Measurements from ENCODE around the gene GALR3.
"Not testable (repeated sequence)": the region's sequence is repeated elsewhere in the genome, so short reads cannot be mapped to it uniquely, and the experiment has no call there.

GALR3 gene

DNA sequence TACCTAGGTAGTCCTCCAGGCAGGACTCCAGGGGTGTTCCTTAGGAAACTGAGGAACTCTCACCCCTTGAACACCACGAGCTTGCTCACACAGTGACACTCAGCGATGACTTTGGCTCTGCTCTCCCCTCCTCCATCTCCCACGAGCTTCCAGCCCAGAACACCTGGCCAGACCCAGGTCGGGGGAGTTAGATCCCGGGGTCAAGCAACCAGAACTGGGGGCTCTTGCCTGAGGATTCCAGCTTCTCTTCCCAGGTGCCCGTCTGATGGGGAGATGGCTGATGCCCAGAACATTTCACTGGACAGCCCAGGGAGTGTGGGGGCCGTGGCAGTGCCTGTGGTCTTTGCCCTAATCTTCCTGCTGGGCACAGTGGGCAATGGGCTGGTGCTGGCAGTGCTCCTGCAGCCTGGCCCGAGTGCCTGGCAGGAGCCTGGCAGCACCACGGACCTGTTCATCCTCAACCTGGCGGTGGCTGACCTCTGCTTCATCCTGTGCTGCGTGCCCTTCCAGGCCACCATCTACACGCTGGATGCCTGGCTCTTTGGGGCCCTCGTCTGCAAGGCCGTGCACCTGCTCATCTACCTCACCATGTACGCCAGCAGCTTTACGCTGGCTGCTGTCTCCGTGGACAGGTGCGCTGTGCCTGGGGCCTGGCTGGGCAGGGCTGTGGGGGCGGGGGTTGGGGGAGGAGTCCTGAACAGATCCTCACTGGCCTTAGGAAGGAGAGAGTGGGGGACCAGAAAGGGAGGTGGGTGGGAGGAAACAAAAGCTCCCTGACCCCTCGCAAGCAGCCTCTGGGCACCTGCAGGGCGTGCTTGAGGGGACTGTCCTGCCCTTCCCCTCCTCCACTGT is at the start of gene GALR3:
TSS of gene GALR3 (plus strand) at position 249 of the 852 bp plus-strand sequence. CDS start at position 274, 25 bp downstream.
- DNase-seq, result no peak

GRCh38 chr22:37774728-37775127 is 48.5 kb upstream of the GALR3 start:
- DNase-seq, result no peak

- no peak for DNase-seq
Observed at GRCh38 chr22:37775785-37776638, 47.2 kb upstream of the GALR3 start.

DNA sequence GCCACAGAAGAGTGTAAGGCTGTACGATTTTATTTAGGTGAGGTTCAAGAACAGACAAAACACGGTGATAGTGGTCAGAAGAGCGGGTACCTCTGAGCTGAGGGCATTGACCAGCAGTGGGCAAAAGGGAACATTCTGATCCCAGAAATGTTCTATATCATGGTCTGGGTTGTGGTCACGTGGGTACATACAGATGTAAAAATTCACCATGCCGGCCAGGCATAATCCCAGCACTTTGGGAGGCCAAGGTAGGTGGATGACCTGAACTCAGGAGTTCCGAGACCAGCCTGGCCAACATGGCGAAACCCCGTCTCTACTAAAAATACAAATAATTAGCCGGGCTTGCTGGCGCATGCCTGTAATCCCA is 46.6 kb upstream of the GALR3 start:
- no peak for DNase-seq

- DNase-seq, result no peak
Observed at GRCh38 chr22:37777122-37777687, 46.0 kb upstream of the GALR3 start.

GRCh38 chr22:37778370-37779009 is 44.7 kb upstream of the GALR3 start:
- no peak for DNase-seq

DNA sequence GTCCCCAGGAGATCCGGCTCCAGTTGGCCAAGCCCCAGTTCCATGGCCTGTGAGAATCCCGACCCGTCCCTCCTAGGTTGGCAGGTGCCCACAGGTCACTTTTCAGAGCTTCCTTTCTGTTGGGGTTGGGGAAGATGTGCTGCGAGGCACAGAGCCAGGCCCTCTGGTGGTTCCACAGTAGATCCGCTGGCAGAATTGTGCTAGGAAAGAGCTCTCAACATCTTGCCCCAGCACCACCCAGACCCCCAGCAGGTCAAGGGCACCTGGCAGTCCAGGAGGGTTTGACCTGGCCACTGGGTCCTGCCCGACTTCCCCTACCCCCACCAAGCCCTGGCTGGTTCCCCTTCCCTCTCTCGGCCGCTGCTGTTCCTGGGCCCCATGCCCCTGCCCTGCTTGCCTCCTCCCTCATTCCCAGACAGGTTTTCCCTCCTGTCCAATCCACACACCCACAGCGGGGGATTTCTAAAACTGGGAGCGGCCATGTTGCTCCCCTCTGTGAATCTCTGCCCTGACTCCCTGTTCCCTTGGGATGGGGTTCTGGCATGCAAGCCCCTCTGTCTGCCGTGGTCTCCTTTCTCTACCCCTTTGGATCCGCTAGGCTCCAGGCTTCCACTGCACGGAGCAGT is 41.6 kb upstream of the GALR3 start:
- DNase-seq, result no peak

DNA sequence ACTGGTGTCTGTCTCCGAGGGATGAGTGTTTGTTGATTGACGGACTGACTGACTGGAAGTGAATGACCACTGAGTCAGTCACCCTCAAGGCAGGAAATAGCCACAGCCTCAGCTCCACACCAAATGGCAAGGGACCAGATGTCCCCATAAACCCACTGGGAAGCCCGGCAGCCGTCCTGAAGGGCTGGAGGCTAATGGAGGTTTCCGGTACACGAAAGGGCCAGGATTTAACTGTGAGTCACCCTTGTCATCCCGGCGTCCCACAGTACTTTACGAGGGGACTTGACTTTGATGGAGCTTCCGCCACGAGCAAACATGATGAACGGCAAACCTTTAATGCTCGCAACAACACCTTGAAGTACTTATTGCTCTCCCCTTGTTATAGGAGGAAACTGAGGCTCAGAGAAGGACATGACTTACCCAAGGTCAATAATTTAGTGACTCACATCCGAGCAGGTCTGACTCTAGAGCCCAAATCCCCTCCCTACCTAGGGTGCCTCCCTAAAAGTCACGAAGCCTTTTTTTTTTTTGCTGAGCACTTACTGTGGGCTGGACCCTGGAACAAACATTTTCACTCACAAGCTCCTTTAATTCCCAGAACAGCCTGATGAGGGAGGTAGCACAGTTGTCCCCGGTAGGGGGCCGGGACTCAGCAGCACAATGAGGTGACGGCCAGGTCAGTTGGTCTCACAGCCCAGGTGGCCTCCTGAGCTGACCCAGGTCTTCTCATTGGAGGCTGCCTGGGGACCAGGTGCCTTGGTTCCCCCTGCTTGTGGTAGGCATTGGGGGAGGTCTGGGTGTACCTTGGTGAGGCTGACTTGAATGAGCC is 40.6 kb upstream of the GALR3 start:
- no peak for DNase-seq

DNA sequence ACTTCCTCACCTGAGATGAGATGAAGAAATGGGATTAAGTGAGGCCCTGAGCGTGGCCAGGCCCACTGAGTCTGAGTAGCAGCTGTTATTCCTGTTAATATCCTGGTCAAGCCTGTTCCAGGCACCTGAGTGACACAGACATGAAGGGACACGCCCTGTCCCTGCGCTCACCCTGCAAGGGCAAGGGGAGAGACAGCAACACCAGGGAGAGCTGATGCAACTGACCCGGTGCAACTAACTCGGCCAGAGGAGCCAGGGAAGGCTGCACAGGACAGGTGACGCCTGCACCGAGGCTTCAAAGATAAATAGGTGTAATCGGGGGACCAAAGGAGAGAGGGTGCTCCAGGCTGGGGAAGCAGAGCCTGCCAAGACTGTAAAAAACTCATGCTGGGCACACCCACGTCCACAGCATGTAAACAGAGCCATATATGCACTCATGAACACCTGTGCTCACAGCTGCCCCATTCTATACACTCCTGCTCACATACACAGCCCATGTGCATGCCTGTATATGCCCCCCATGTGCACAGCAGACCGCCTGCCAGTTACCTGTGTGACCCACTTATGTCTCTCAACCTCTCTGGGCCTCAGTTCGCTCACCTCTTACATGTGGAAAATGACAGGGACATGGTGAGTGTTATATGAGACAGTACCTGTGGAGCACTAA is 38.2 kb upstream of the GALR3 start:
- DNase-seq, result no peak

DNA sequence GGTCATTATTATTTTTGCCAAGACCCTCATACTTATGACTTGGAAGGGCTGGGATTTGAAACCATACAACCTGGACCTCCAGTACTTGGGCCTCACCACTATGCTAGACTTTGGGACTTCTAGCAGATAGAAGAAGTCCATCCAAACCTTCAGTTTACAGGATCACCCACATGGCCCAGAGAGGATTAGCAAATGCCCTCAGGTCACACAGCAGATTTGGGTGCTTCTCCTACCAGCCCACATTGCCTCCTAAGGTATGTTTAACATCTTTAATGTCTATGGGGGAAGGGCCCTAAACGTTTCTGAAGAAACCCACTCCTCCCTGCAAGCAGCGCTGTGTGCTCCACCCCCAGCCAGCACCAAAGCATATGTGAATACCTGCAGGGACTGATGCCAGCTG is 32.9 kb upstream of the GALR3 start:
- no peak for DNase-seq

- no peak for DNase-seq
Observed at GRCh38 chr22:37792494-37792893, 30.7 kb upstream of the GALR3 start.

DNA sequence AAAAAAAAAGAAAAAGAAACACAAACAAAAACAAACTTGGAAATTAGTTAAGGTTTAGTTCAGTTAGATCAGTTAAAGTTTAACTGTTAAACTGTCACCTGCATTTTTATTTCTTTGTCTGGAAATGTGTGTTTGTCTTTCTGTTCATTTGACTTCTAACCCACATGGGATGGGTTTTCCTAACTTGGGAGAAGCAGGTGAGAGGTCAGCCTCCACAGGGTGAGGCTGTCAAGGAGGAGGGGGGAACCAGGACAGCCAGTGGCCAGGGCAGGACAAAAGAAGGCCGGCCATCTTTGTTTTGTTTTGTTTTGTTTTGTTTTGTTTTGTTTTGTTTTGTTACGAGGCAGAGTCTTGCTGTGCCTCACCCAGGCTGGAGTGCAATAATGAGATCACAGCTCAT is 28.8 kb upstream of the GALR3 start:
- DNase-seq, result no peak

DNA sequence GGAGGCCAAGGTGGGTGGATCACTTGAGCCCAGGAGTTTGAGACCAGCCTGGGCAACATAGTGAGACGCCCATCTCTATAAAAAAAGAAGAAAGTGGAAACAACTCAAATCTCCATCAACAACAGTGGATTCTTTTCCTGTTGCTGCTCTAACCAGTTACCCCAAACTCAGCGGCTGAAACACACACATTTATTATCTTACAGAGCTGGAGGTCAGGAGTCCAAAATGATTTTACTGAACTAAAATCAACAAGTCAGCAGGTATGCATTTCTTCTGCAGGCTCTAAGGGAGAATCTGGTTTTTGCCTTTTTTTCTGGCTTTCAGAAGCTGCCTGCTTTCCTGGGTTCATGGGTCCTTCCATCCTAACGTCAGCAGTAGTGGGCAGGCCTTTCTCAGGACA is 27.1 kb upstream of the GALR3 start:
- no peak for DNase-seq

DNA sequence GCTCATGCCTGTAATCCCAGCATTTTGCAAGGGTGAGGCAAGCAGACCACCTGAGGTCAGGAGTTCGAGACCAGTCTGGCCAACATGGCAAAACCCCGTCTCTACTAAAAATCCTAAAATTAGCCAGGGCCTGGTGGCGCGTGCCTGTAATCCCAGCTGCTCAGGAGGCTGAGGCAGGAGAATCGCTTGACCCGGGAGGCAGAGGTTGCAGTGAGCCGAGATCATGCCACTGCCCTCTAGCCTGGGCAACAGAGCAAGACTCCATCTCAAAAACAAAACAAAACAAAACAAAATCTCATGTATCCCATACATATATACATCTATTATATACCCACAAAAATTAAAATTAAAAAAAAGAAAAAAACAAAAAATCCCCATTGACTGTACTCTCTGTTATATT is 25.9 kb upstream of the GALR3 start:
- DNase-seq, result not testable (repeated sequence)

GRCh38 chr22:37797874-37798500 is 25.2 kb upstream of the GALR3 start:
- DNase-seq, result no peak

DNA sequence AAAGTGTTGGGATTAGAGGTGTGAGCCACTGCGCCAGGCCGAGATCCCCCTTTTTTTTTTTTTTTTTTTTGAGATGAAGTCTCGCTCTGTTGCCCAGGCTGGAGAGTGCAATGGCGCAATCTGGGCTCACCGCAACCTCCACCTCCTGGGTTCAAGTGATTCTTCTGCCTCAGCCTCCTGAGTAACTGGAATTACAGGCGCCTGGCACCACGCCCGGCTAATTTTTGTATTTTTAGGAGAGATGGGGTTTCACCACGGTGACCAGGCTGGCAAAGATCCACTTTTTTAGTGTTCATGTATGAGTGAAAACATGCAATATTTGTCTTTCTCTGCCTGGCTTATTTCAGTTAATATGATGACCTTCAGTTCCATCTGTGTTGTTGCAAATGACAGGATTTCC is 23.2 kb upstream of the GALR3 start:
- not testable (repeated sequence) for DNase-seq

- DNase-seq, result no peak
Observed at GRCh38 chr22:37801946-37802309, 21.3 kb upstream of the GALR3 start.

- DNase-seq, result peak; percentile 6 to 23
Observed at GRCh38 chr22:37802310-37803194, 20.6 kb upstream of the GALR3 start.

GRCh38 chr22:37803195-37803638 is 20.0 kb upstream of the GALR3 start:
- no peak for DNase-seq
